Ovary (tissue), 9 donors: Measurements from ENCODE around the gene FAM234B. TPM values are rescaled to one million over a fixed set of nuclear protein-coding genes. Genes with fewer than 3 reads are reported as not detected.
"Not testable (repeated sequence)": the region's sequence is repeated elsewhere in the genome, so short reads cannot be mapped to it uniquely, and the experiment has no call there.

Experiments
- DNase-seq, 5 donors: peaks; one replicate each; pipeline ENCODE4 v3.0.0-alpha.2; 2019 to 2020
- H3K27ac ChIP-seq, 2 donors: fragments of 200-600 bp; one replicate each; pipeline versions ENCODE4 v1.5.1 to v1.8.0; 2019 to 2022
- H3K27me3 ChIP-seq: fragments of 200-600 bp; one replicate; pipeline ENCODE4 v1.8.0; 2022
- H3K36me3 ChIP-seq: fragments of 200-600 bp; sonication (generic); one replicate; pipeline ENCODE4 v1.5.1; 2019
- H3K4me1 ChIP-seq: one replicate; pipeline ENCODE4 v1.8.1; 2013; ENCODE audit warnings: mild to moderate bottlenecking, moderate library complexity; ENCODE audit not compliant: insufficient read depth
- H3K4me3 ChIP-seq: fragments of 200-600 bp; sonication (generic); one replicate; pipeline ENCODE4 v1.5.1; 2017
- H3K9me3 ChIP-seq, 2 donors: fragments of 200-600 bp in 1 of 2; sonication (generic) in 1 of 2; one replicate each; pipeline versions ENCODE4 v1.5.1 to v1.8.1; 2013 to 2019; ENCODE audit warnings: mild to moderate bottlenecking in 1 of 2, moderate library complexity in 1 of 2
- EP300 ChIP-seq: sonication (generic); formaldehyde crosslinking; IDR thresholded peaks from one replicate; pipeline ENCODE4 v1.6.1; 2017; ENCODE audit warnings: antibody characterized with exemption
- POLR2A ChIP-seq: fragments of 450-650 bp; IDR thresholded peaks from one replicate; pipeline ENCODE4 v1.6.1; 2017; ENCODE audit warnings: antibody characterized with exemption, mild to moderate bottlenecking, moderate library complexity
- whole genome bisulfite sequencing, 3 donors: extraction: QIAGEN DNeasy Blood & Tissue Kit in 1 of 3; methylation state at CpG; one replicate each; pipeline versions ENCODE4 v1.1.5 to v1.1.7; 2013 to 2017; 5-methylcytosine and 5-hydroxymethylcytosine counted together
- intact Hi-C, 4 donors: fragments of 100-400 bp; cut with DNase I; formaldehyde crosslinking; loops; one replicate each; pipeline versions ENCODE4 v1.11.0 to v1.15.1; 2022 to 2023
- polyA plus RNA-seq, 2 donors: library from polyadenylated mRNA; stranded (reverse); fragments of 200-250 nt in 1 of 2; fragments of 350-450 nt in 1 of 2; fragmentation: Illumina TruSeq in 1 of 2; extraction: RNeasy Lipid Tissue Mini Kit (QIAGEN cat#74804) in 1 of 2; gene quantifications; one replicate each; pipeline ENCODE4 v1.2.3, GENCODE V29; 2013 to 2014
- total RNA-seq, 7 donors: library from RNA; depleted of rRNA in 2 of 7; stranded (reverse); fragments of >200 nt in 2 of 7; fragmentation: NEBNext Ultra II Directional in 3 of 7; extraction: Animal tissue kit (Norgen Biotek cat#: 25700) in 3 of 7; gene quantifications; one replicate each; pipeline versions ENCODE4 v1.1.0 to v1.2.4, GENCODE V29; 2016 to 2023
- TF ChIP-seq, protein P1 (sequence below), 3 donors: fragments of 450-650 bp in 2 of 3; fragments of 200-600 bp in 1 of 3; IDR thresholded peaks; one replicate each; pipeline versions ENCODE4 v1.5.1 to v1.8.0; 2016 to 2022; ENCODE audit warnings: antibody characterized with exemption in 3 of 3, mild to moderate bottlenecking in 1 of 3
- donor health status: DM: no; HTN: no; CAD: no; lungs with moderate emphysema.
- donor health status: DM: no; HTN: no; CAD: no.
- donor health status: Bipolar disorder and iron deficiency.
- donor health status: DM: yes; HTN: yes; CAD: no.
- donor health status: DM: no; HTN: no; CAD: no.
- donor health status: DM: yes; HTN: yes; CAD: no.

Gene FAM234B
- total and polyA plus RNA-seq, 9 donors = 2.1 to 9.4 (median 5.7) TPM

DNA sequence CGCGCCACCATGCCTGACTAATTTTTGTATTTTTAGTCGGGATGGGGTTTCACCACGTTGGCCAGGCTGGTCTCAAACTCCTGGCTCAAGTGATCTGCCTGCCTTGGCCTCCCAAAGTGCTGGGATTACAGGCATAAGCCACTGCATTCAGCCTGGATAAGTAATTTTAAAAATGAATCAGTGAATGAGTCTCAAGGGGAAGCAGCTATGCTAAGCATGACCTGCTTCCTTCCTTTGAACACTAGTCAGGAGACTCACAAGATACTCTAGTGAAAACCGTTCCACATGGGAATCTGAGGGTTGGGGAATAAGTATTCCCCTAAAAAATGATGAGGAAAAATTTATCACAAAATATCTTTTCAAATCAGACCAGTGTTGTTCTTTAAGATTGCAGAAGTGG is 10.7 kb upstream of the FAM234B start:
- Histone ChIP-seq H3K27ac (no peak overlapping the region), H3K27me3 (no peaks in the 10 kb centered on the region), H3K4me3 (no peak overlapping the region), H3K36me3 (no peaks in the 10 kb centered on the region), H3K9me3 (no peaks in the 10 kb centered on the region), H3K4me1 (no peaks in the 10 kb centered on the region)
- intact Hi-C loops = no loop called here
- WGBS, 3 donors = 81 to 87% (median 84%) methylated on average over 5 of the region's 5 CpGs
- TF ChIP-seq POLR2A (no peak), EP300 (no peak)
- TF ChIP-seq, protein P1, sequence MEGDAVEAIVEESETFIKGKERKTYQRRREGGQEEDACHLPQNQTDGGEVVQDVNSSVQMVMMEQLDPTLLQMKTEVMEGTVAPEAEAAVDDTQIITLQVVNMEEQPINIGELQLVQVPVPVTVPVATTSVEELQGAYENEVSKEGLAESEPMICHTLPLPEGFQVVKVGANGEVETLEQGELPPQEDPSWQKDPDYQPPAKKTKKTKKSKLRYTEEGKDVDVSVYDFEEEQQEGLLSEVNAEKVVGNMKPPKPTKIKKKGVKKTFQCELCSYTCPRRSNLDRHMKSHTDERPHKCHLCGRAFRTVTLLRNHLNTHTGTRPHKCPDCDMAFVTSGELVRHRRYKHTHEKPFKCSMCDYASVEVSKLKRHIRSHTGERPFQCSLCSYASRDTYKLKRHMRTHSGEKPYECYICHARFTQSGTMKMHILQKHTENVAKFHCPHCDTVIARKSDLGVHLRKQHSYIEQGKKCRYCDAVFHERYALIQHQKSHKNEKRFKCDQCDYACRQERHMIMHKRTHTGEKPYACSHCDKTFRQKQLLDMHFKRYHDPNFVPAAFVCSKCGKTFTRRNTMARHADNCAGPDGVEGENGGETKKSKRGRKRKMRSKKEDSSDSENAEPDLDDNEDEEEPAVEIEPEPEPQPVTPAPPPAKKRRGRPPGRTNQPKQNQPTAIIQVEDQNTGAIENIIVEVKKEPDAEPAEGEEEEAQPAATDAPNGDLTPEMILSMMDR (IDR thresholded peaks at IDR 0.05) = no peak
- no peak for DNase-seq

- DNase-seq, H3K27me3 ChIP-seq, intact Hi-C loops, H3K4me1 ChIP-seq, H3K36me3 ChIP-seq, H3K27ac ChIP-seq, H3K4me3 ChIP-seq, H3K9me3 ChIP-seq: not testable (repeated sequence)
- WGBS, 3 donors = 90 to 94% (median 92%) methylated on average over 5 of the region's 5 CpGs
These were observed 8.8 kb upstream of the FAM234B start for GRCh38 chr12:13035335-13035734.

GRCh38 chr12:13036881-13037280 is 7.3 kb upstream of the FAM234B start:
- H3K9me3 ChIP-seq = no peaks in the 10 kb centered on the region
- TF ChIP-seq, protein P1 (IDR thresholded peaks at IDR 0.05) = no peak
- TF ChIP-seq POLR2A = no peak
- no peak for TF ChIP-seq EP300
- H3K27me3 ChIP-seq = no peaks in the 10 kb centered on the region
- intact Hi-C loops = no loop called here
- H3K4me1 ChIP-seq = no peaks in the 10 kb centered on the region
- no peak for DNase-seq
- no peak overlapping the region for H3K27ac ChIP-seq
- no peak overlapping the region for H3K4me3 ChIP-seq
- WGBS, 3 donors = 92 to 97% (median 93%) methylated on average over 3 of the region's 3 CpGs
- H3K36me3 ChIP-seq = no peaks in the 10 kb centered on the region

DNA sequence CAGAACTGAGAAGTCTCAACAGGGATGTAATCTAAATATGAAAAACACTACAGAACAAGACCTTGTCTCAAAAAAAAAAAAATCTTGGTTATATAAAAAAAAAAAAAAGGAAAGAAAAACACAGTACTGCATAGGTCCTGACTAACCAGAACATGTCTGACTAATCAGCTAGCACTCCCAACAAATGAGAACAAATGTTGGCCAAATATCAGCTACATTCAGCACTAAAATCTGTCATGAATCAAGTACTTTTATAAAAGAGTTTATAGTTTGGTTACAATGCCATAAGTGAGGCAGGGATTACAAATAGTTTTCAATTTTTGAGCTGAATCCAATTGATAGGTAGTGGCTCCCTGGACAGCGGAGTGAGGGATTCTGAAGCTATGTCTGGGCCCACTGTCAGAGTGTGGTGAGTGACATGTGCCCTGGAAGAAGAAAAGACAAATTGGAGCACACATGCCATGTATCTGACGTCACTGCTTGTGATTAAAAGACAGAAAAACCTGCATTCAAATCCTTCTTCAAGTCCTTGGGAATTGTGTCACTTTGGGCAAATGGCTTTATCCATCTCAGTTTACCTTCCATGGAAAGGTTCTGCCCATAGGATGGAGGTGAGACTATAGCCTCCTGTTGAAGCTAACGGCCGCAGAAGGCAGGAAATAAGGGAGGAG is 5.6 kb upstream of the FAM234B start:
- H3K27ac ChIP-seq = no peak overlapping the region
- TF ChIP-seq POLR2A = no peak
- TF ChIP-seq, protein P1 (IDR thresholded peaks at IDR 0.05) = no peak
- no peak for TF ChIP-seq EP300
- H3K4me3 ChIP-seq = no peak overlapping the region
- no peaks in the 10 kb centered on the region for H3K36me3 ChIP-seq
- no peaks in the 10 kb centered on the region for H3K4me1 ChIP-seq
- intact Hi-C loops = no loop called here
- H3K27me3 ChIP-seq = no peaks in the 10 kb centered on the region
- WGBS, 3 donors = 74 to 85% (median 83%) methylated on average over 4 of the region's 4 CpGs
- H3K9me3 ChIP-seq = no peaks in the 10 kb centered on the region
- DNase-seq = no peak

DNA sequence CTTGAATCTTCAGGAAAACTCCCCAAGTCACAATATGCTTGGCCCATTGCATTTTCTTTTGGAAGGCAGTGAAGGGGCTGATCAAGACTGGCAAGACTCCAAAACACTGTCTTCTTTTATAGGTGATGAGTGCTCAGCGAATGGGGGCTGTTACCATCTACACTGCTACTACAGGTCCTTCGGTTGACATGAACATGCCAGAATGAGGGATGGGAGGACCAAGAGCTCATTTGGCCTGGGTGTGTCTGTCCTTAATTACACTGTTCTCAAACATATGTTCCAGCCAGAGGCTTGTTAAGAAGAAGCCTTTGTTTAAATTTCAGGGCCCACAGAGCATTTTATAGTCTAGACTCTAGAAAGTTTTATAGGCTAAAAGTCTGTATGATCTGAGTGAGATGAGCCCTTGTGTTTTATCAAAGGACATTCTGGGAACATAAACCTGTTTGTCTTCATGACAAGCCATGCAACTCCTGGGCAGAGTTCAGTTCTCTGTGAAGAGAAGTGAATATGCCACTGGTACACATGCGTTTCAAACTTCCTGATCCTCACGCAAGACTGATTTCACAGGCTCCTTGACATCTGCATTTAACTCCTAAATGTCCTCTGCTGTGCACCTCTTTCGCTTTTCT is 4.7 kb upstream of the FAM234B start:
- no peak overlapping the region for H3K4me3 ChIP-seq
- H3K27ac ChIP-seq = no peak overlapping the region
- H3K4me1 ChIP-seq = peaks cover 1% of the 10 kb centered on the region
- intact Hi-C loops = no loop called here
- WGBS, 3 donors = 52 to 59% (median 55%) methylated on average over 5 of the region's 5 CpGs
- no peak for DNase-seq
- H3K9me3 ChIP-seq = no peaks in the 10 kb centered on the region
- H3K36me3 ChIP-seq = no peaks in the 10 kb centered on the region
- no peak for TF ChIP-seq EP300
- no peaks in the 10 kb centered on the region for H3K27me3 ChIP-seq
